Right lung (tissue), 5 donors: ENCODE data around the gene B3GNT9. TPM values are rescaled to one million over a fixed set of nuclear protein-coding genes. Genes with fewer than 3 reads are reported as not detected.
A peak's percentile ranks its signal among the peaks of the same experiment; 100 is the strongest.

Source experiments
- DNase-seq, 2 donors: peaks; one replicate each; pipeline ENCODE4 v3.0.0-alpha.2; 2013
- polyA plus RNA-seq, 5 donors: library from polyadenylated mRNA; unstranded; fragments of 120-200 nt; gene quantifications; one replicate each; pipeline versions ENCODE4 v1.2.1 to v1.2.3, GENCODE V29; 2013; ENCODE audit warnings: inconsistent platforms in 1 of 5, low replicate concordance in 1 of 5; ENCODE audit not compliant: insufficient read length in 5 of 5, insufficient read depth in 1 of 5

The B3GNT9 gene
- polyA plus RNA-seq, 5 donors: 16.4 to 30.4 (median 18.7) TPM

DNA sequence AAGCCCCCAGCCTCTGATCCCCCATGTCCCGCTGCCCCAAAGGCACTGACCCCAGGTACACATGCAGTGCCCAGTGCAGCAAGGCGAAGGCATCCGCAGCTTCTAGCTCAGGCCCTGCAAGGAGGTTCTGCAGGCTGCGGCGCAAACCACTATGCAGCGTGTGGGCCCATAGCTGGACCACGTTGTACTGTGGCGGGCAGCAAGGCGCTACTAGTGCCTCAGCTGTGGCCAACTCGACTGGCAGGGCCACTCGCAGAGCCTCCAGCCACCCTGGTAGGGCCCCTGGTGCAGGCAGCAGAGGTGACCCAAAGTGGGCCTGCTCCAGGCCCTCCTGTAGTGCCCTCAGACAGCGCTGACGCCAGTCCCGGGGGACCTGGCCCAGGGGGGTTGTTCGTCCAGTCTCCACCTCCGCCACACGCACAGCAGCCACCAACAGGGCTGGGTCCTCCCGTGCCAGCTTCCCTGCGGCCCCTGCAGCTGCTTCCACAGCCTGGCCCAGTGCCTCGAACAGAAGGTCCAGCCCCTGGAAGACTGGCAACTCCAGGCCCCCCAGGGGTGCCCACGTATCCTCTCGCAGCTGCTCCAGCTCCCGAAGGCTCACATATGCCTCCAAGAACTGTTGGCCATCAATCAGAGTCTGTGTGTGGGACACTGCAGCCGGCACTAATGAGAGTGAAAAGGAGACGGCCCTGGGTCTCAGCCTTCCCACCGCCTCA lies 36.5 kb upstream of the B3GNT9 start:
- DNase-seq: no peak

DNA sequence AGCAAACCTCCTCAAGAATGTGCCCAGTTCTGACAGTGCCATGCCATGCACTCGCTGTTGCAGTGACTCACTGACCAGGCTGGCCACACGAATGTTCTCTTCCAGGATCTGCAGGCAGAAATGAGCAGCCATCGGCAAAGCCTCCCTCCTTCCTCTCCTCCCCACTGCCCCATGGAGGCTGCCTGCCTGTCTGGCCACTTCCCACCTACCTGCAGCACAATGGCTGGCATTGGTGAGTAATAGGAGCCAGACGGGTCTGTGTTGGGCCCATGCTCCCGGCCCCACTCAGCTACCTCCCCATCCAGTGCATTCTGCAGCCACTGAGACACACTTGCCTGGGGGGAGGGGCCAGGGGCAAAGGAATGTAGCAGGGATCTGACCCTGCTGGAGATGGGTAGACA lies 35.8 kb upstream of the B3GNT9 start:
- DNase-seq: no peak

DNA sequence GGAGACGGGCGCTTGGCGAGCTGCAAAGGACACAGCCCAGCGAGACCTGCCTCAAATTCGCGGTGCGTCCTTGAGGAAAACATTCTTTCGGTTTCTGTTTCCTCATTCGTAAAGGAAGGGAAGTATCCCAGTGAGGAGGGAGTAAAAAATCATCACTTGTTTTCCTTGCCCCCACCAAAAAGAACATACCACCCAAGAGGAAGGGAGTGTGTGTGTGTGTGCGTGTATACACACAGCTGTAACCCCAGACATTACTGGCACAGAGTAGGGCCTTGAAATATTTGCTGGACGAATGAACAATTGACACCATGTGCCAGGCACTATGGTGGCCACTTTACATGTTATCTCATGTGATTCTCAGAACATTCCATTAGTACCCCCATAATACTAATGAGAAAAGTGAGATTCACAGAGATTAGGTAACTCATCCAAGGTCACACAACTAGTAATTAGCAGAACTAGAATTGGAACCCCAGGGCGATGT lies 34.9 kb upstream of the B3GNT9 start:
- no peak for DNase-seq

DNA sequence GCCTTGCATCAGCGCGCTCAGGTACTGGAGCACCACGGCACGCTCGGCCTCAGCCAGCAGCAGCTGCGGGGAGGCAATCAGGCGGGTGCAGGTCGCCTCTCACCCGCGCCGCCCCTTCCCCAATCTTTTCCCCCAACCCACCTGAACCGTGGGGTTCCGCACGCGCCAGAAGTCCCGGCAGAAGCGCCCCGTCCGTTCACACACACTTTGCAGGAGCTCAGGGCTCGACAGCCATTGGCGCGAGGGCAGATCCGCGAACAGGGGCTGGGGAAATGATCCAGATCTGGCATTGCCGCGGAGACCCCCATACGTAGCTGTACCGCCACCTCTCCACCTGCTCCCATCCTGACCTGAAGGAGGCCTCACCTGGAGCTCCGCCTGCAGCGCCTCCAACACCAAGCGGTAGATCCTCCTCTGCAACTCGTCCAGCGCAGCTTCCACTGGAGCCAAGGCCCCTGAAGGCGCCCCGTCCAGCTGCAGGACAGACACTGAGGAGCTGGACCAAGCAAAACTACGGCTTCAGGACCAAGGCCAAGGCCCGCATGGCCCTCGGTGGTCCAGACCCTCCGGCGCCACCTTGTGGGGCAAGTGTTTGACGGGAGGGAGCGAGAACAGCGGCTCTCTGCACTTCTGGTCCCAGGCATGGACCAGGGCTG lies 34.3 kb upstream of the B3GNT9 start:
- DNase-seq: peak; percentile 79 to 85

DNA sequence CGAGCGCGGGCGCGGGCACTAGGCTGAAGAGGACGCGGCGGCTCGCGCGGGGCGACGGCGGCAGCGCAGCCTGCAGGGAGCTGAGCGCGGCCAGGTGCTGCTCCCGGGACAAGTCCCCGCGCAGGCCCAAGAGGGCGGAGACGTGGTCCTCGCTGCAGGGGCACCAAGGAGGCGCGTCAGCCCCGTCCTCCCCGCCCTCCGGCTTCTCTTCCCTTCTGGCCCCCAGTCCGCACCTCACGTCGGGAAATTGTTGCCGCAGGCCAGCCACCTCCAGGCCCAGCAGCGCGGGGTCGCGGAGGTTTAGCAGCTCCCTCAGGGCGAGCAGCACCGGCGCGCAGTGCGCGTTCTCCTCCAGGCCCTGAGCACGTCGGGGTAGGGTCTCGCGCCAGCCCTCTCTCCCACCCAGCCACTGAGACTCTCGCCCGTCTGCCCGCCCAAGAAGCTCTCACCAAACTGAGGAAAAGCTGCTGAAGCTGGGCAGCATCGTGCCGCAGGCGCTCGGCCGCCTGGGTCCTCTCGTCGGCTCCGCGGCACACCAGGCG lies 33.7 kb upstream of the B3GNT9 start:
- DNase-seq: no peak

DNA sequence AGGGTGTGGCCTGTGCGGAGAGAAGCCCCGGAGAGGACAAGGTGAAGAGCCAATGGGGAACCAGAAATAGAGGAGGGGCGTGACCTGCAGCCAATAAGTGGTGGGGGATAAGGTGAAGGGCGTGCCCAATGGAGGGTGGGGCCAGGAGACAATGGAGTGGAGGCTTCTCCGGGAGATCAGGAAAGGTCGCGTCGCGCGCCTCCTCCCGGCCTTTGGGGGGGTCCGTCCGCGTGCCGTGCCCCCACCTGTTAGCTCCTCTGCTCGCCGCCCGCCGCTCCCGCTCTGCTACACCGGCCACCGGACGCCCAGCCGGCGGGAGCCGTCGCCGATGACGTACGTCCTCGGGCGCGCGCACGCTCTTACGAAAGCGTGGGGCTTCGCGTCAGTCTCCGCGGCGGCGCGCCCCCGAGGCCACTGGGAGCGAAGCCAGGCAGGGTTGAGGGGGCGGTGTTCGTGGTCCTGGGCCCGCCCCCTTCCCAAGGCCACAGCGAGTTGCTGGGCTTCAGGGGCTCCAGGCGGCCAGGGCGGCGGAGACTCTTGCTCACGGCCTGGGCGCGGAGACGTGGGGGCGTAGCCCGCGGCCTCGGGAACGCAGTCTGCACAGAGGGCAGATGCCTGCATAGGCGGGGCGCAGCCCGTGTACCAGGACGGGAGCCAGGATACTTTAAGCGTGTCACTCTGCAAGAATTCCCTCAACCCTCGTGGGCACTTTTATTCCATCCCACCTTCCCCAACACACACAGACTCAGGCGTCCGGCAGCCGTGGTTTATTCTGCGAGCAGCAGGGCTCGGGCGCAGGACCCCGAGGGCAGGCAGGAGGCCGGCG lies 33.0 kb upstream of the B3GNT9 start, which contains the start of gene MATCAP1:
Gene MATCAP1, minus strand, starts transcription at position 337 of the 826 bp plus-strand sequence. CDS start 3,353 bp downstream, outside the sequence.
- DNase-seq: peak; percentile 97 to 98

DNA sequence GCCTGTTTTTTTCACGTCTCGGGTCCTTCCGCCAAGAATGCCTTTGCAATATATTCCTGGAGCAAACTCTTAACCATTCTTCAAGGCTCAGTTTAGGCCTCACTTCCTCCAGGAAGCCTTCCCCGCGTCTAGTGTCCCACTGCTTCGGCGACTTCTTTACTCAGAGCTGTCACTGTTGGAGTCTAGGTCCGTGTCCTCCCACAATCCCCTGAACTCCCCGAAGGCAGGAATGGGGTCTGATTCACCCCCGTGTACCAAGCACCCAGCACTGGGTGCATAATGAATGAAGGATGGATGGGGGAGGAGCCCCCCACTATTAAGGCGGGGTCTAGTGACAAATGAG lies 32.5 kb upstream of the B3GNT9 start:
- no peak for DNase-seq

DNA sequence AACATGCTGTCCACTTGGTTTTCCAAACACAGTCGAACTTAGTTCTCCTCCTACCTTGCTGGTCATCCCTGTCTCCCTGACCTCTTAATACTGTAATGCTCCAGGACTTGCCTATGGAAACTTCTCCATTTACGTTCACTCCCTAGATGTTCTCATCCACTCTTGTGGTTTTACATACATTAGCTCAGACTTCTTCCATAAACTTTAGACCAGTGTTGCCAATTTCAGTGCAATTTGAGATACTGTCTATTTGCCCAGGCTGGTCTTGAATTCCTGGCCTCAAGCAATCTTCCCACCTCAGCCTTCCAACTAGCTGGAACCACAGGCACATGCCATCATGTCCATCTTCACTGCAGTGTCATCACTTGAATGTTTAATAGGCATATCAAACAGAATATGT lies 31.5 kb upstream of the B3GNT9 start:
- DNase-seq: no peak

DNA sequence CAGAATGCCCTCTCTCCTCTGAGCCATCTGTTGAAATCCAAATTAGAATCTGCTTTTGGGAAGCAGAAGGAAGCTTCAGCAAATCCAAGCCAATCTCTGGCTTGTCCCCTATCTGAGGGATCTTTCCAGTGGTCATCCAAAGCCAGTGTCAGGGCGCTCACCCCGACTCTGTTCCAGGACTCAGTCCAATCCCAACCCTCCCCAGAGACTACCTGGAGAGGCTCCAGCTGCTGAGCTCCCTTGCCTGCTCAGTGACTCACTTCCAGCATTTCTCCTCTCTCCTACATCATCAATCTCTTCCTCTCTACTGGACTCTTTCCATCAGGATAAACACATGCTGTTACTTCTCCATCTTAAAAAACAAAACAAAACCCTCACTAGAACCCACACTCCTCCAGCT lies 30.5 kb upstream of the B3GNT9 start:
- DNase-seq: no peak

DNA sequence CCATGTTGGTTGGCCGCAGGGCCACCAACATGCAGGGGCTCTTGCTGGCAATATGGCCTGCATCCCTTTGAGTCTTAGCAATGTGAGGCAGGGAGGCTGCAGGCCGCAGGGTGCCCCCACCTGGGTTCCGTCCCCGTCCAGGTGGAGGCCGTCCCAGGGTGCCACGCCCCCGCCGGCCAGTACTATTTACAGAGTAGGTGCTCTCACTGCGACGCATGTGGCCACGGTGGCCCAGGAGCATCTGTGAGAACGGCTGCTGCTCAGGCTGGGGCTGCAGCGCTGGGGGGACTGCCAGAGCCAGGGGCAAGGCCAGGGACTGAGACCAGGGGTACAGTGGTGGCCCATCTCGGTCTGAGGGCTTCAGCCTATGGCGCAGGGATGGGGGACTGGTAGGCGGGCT lies 29.4 kb upstream of the B3GNT9 start:
- DNase-seq: no peak

DNA sequence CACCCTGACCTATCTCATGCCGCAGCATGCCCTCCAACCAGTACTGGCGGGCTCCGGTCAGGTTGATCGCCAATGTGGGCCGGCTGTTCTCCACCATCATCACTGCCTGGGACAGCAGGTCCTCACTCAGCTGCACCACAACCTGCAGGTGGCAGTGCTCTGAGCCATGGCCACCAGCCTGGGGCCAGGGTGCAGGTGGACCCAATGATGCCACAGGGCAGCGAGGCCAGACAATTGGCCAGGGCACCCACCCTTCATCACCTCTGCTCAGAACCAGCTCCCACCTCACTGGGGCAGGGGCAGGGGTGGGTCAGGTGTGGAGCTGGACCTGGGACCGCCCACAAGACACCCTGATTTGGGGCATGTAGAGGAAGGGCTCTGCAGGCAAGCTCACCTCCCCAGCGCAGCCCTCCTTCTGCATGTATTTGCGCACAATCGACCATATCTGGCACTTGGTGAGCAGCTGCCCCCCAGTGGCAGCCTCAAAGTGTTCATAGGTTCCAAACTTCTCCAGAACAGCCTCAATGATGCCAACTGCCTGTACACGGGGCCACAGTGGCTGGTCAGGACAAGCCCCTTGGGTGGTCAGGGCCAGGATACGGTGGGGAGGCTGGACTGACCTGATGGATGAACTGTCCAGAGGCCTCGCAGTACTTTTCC lies 28.8 kb upstream of the B3GNT9 start:
- DNase-seq: no peak

DNA sequence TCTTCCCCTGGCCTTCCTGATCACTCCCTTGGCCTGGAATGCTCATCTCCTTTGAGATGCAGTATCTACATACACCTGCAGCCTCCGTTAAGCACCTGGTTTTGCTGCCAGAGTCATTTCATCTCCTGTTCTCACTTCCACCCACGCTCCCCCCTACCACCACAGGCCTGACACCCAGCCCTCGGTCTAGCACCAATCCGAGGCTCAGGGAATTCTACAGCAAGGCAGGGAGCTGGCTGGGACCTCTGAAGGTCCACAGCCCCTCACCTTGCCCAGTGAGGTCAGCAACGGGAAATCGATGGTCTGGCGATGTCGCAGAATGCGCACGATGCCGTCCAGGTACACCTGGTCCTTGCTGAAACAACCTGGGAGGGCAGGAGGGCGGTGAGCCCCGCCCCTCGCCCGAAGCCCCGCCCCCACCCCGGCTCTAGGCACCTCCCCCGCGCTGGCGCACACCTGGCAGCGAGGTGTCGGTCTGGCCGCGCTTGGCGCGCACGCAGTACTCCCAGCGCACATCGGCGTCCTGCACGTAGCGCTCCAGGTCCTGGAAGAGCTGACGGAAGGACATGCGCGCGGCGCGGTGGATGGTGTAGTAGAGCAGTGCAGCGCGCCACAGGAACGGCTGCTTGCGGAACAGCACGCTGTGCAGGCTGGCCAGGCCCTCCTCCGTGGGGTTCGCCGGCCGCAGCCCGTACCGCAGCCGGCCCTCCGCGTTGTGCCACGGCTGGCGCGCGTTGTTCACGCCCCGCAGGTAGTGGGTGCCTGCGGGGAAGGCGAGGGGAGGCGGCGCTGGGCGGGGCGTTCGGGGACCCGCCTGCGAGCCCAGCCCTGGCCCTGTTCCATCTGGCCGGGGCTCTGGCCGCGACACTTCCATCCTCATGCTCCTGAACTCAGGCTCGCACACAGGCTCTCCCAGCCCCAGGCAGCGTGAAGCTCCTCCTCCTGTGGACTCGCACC lies 27.2 kb upstream of the B3GNT9 start:
- peak; percentile 56 to 71 for DNase-seq

DNA sequence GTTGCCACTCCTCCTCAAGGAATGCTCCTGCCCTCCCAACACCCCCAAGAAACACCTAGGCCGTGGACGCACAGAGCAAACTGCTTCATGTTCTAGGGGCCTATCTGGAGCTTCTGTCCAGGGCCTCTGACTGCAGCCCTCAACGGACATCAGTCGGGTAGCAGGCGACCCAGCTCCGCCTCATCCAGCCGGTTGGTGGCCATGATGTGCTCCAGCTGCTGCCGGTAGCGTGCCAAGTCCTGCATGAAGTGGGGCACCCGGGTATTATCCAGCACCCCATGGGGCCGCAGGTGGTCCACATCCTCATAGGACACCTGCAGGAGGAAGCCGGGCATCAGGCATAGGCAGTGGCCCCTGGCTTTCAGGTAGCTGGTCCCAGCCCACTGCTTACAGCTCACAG lies 25.9 kb upstream of the B3GNT9 start:
- no peak for DNase-seq

DNA sequence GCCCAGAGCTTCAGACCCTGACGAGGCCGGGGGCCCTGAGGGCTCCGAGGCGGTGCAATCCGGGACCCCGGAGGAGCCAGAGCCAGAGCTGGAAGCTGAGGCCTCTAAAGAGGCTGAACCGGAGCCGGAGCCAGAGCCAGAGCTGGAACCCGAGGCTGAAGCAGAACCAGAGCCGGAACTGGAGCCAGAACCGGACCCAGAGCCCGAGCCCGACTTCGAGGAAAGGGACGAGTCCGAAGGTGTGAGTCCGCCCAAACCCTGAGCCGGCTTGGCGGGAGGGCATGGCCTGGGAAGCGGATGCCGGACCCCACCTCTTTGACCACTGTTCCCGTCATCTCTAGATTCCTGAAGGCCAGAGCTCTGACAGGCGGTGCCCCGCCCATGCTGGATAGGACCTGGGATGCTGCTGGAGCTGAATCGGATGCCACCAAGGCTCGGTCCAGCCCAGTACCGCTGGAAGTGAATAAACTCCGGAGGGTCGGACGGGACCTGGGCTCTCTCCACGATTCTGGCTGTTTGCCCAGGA lies 24.0 kb upstream of the B3GNT9 start:
- DNase-seq: no peak

DNA sequence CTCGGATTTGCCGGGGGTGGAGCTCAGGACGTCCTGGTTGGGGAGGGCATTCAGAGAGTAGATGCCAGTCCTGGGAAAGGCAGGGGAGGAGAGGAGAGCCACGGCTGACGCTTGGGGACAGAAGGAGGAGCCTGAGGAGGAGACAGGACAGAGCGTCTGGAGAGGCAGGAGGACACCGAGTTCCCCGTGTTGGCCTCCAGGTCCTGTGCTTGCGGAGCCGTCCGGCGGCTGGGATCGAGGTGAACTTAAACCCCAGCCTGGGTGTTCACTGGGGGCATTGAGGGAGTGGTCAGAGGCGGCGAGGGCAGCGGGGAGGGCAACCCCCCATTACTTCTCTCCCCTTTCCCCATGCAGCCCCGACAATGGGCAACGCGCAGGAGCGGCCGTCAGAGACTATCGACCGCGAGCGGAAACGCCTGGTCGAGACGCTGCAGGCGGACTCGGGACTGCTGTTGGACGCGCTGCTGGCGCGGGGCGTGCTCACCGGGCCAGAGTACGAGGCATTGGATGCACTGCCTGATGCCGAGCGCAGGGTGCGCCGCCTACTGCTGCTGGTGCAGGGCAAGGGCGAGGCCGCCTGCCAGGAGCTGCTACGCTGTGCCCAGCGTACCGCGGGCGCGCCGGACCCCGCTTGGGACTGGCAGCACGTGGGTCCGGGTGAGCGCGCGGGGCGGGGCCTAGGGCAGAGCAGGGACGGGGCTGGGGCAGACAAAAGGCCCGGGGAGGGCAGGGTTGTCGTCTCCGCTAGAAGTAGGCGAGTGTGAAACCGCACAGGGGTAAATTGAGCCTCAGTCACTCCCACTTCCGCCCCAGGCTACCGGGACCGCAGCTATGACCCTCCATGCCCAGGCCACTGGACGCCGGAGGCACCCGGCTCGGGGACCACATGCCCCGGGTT lies 23.3 kb upstream of the B3GNT9 start:
- DNase-seq: peak in 1 of 2 donors; percentile 67

DNA sequence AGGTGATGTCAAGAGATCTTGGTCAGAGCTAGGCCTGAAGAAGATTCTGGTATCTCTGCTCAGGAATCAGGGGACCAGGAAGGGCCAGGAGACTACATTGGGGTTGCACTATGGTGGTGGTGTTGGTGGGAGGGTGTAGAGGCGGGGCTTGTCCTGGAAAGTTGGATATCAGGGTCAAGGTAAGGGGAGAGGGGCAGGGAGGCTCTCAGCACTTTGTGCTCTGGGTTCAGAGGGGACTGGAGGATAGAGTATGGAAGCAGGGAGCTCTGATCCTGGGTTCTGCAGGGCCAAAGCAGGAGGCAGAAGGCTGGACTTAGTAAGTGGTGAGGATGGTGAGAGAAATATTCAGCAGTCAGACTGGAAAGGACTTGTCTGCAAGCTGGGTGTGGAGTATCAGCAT lies 22.5 kb upstream of the B3GNT9 start:
- DNase-seq: no peak

DNA sequence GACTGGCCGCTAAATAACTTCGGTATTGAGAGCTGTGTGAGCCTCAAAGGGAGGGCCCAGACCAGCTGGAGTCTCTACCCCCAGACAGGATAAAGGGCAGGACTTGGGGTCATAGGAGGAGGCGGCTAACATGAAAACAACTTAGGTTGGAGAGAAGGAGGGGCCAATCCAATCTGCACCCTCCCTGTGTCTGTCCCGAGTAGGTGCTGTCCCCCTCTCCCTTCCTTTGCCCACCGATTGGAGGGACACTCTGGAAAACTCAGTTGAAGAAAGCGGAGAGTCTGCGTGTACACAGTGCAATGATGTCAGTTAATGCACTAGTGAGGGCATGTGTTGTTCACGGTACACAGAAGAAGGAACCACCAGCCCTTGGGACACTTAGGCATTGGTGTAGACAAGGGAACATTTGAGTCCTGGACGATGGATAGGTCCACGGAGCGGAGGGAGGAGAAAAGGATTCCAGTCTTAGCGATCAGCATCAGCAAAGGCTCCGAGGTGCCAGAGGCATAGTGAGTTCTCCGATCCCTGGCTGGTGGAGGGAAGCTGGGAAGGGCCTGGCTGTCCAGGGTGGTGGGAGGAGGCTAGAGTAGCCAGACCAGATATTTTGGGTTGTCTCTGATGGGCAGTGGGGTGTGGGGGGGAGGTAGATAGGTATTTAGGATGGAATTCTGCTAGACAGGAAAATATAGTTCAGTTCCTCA lies 20.3 kb upstream of the B3GNT9 start:
- DNase-seq: peak in 1 of 2 donors; percentile 39

DNA sequence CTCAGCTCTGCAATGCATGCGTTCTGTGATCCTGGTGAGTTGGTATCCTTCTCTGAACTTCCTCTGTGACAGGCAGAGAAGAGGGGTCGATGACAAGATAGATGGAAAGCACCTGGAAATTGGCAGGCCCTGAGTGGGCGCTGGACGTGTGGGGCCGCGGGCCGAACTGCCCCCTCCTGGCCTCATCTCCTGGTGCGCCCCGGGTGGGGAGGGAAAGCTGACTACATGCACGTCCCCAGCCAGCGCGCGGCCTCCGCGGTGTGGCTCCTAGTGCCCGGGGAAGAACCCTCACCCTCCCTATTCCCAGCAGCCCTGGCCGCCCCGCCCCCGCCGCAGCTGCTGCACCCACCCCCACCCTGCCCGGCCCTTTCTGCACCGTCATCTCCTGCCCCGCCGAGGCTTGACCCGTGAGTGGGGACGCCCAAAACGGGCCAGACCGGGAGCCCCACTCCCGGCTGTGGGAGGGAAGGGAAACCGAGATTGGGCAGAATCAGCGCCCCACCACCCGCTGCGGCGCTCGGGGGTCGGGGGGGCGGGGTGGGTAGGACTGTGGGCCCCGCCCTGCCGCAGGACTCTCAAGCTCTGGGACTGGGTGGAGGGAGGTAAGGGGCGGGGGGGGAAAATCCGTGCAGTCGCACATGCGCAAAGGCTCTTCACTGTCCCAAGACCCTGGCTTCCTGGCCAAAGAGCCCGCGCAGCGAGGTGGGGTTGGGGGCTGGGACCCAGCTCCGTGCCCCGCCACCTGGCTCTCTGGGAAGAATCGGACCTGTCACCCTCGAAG lies 19.6 kb upstream of the B3GNT9 start, which contains the start of gene NOL3:
Gene NOL3, plus strand, starts transcription at position 371 of the 781 bp plus-strand sequence.
- DNase-seq: peak; percentile 67 to 76
